NCI-H526 (cell line): ENCODE data around the gene HLA-F.

Experiments used
- DNase-seq, 2 experiments: peaks; one replicate each; lab custom pipeline; 2025; lab: John Stamatoyannopoulos, UW

Gene HLA-F

DNA sequence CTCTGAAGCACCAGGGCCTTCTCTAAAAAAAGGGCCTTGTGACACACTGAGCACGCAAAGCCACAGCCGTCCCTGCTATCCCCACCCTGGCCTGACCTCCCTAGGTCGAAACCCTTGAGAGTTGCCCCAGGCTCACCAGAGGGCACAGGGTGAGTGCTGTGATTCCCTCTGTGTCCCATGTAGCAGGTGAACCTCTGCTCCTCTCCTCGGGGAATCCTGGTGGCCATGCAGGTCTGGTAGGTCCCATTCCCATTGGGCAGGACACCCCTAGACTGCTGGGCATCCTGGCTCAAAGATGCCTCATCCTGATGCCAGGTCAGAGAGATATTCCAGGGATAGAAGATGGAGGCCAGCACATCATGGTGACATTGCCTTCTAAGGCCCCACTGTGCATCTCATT, 20.9 kb downstream of the HLA-F start:
- no peak for DNase-seq

- no peak for DNase-seq
Measured at GRCh38 chr6:29744621-29745020, 21.4 kb downstream of the HLA-F start.

DNA sequence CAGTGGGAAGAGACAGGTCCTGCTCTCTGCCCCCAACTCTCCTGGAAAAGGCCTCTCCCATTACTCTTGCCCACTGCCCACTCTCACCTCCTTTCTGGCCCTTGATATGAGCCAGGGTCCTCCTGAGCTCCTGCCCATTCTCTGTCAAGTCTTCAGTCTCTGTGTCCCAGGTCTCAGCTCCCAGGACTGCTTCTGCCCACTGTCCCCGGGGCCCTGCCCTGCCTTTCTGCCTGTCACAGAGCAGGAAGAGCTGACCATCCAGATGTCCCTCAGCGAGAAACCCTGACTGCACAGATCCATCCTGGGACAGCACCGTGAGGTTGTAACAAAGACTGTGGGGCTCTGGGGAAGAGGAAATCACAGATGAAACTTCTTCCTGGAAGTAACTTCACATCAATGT, 22.2 kb downstream of the HLA-F start:
- DNase-seq, result no peak

DNA sequence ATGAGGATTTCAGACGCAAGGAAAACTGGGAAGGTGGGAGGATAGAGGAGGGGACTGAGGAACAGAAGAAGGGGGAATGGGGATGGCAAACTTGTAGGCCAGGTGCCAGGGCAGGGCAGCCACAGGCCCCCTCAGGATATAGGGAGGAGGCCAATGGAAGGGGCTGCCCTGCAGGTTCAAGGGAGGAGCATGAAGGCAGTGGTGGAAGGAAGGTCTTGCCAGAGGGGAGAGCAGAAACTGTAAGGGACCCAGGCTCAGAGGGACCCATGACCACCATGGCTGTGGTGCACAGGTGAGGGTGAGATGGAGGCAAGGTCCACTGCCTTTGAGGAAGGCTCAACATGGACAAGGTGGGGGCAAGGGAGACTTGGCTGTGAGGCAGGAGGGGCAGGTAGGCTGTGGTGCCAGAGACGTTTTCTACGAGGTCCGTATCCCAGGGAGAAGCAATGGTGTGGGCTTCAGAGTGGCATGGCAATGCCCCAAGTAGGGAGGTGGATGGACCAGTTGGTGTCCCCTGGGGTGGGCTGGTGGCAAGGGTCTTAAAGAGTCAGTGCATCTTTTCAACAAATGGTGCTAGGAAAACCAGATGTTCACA, 22.7 kb downstream of the HLA-F start:
- no peak for DNase-seq

GRCh38 chr6:29746846-29747687, 23.8 kb downstream of the HLA-F start:
- no peak for DNase-seq

GRCh38 chr6:29747688-29748250, 24.5 kb downstream of the HLA-F start:
- no peak for DNase-seq

GRCh38 chr6:29748391-29749307, 25.4 kb downstream of the HLA-F start:
- DNase-seq, result peak; percentile 38 to 89

GRCh38 chr6:29749308-29749662, 26.1 kb downstream of the HLA-F start:
- DNase-seq, result no peak

GRCh38 chr6:29749668-29750067, 26.4 kb downstream of the HLA-F start:
- DNase-seq, result no peak

- no peak for DNase-seq
Measured at GRCh38 chr6:29750709-29751108, 27.5 kb downstream of the HLA-F start.

GRCh38 chr6:29751480-29751879, 28.2 kb downstream of the HLA-F start:
- no peak for DNase-seq

DNA sequence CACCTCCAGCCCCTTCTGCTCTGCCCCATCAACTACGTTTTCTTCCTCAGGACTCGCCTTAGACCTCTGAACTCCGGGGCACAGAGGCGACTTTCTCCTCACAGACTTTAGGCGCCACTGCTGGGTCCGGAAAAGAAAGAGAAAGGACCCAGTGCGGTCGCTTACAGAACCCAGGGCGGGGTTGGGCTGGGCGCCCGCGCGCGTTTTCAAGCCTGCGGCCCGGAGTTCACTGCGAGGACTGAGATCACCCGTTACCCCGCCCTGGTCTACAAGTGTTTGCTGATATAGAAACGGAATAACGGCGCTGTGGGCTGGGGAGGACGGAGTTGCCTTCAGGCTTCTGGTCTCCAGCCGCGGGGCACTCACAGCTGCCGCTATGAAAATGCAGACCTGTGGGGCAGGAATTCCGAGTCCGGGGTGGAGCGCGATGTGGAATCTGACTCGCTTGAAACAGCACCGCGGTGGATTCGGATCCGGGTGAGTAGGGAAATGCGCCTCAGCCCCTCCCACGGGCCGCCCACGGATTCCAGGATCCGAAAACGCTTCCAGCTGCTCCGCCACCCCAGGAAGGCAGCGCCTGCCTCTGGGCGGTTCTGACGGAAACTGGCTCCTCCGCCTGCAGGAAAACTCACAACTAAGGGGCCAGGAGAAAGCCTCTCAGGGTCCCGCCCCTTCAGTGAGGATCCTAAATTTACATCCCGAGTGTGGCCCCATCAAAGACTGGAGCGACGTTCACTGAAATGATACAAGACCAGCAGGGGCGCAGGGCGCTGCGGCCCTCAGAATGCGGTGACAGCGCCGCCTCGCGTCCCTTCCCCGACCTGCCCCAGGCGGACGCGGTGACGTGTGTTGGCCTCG, 29.4 kb downstream of the HLA-F start:
- DNase-seq, result peak; percentile 29 to 79

- no peak for DNase-seq
Measured at GRCh38 chr6:29753309-29753644, 30.0 kb downstream of the HLA-F start.

DNA sequence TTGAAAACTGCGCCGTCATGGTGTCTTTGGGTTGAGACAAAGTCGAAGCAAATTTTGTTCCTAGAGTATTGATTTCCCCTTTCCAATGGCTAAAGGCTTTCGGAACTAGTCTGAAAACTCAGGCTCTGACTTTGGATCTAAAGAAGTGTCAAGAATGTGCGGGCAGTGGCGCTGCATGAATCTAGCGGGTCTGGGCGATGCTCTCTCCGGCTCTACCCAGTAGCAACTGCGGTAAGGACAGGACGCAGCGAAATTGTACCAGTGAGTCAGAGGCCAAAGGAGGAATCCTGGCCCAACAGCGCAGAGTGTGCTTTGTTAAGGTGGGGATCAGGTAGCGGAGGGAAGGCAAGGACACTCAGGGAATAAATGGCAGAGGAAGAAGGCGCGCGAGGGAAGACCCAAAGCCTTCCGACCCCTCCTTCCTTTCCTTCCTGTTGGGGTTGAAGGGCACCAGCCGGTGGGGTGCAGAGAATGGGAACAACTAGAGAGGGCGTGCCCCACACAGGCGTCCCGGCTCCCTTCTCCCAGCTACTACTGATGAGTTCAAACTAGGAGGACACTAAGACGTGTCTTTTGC, 32.1 kb downstream of the HLA-F start:
- no peak for DNase-seq

DNA sequence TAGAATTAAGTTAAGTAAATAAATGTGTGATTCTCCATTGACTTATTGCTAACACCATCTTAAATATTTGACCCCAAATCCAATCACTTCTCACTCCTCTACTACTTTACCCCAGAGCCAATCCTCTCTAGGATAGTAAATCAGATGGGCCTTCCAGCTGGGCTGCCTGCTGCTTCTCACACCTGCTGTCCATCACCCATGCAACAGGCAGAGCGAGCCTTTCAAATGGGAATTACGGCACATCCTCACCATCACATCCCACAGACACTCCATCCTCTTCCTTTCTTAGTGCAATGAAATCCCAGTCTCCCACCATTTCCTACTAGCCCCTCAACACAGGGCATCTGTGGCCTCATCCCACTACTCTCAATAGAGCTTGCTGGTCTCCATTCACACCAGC, 34.0 kb downstream of the HLA-F start:
- DNase-seq, result no peak

DNA sequence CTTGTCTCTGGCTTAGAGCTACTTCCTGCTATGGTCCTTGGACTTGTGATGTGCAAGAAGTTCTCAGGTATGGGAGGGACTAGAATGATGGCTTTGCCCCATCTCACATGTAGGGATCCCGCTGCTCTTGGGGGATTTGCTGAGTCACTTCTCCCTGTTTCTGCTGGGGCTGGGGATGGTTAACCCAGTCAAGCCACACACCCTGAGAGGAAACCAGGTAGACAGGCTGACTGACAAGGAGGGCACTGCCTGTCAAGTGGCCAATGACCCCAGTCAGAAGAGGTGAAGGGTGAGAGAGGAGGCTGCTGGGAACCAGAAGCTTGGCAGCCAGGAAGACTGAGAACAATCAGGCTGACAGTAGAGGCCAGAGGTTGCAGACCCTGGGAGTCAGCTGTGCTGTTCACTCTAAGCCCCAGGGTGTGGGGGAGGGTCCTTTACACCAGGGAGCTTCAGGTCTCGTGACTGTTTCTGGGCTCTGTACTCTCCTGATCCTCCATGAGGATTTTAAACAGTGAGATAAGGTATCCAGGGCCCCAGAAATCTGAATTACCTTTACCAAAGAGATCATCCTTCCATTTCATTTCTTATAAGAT, 34.6 kb downstream of the HLA-F start:
- DNase-seq, result no peak

DNA sequence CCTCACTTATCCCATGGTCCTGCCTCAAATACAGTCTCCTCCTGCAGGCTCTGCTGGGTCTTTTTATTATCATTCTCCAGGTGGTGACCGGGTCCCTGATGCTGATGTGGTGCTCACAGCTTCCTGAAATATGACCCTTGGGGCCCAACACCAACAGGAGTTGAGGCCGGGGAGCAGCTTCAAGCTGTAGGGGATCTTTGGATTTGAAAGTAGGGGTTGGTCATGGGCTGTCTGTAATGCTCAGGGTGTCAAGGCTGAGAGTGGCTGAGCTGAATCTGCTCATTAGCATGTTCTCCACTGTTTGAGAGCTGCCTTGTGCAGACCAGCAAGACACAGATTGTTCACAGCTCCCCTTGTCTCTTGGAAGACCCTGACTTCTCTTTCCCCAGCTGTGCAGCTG, 35.5 kb downstream of the HLA-F start:
- no peak for DNase-seq

DNA sequence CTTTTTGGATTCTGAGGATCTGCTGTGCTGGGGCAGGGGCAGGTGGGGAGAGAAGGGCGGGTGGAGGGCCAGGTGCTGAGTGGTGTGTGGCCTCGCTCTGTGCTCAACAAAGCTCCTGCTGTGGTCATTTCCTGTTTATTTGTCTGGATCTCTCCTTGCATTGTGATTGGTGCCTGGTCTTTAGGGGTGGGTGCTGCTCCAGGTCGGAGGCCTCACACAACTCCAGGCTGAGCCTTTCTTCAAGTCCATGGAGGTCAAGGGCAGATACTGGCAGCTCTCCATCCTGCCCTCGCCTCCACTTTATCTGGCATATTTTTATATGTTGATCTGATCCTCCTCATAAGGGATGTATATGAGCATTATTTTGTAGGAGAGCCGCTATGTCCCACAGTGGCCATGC, 36.2 kb downstream of the HLA-F start:
- DNase-seq, result no peak

DNA sequence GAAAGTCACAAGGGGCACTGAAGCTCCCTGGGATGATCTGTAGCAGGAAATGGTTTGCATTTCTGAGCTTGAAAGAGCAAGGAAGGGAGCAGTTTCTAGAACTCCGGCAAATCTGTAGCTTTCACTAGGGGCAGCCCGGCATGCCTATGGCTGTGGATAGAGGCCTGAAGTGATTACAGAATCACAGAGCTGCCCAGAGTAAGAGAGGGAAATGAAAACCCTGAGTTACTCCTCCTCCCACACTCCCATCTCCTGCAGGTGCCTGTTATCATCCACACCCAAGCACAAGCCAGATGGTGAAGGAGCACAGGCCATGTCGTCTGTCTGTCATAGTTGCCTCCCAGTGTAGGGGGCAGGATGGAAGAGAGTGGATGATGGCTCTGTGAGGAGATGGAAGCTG, 37.1 kb downstream of the HLA-F start:
- no peak for DNase-seq

DNA sequence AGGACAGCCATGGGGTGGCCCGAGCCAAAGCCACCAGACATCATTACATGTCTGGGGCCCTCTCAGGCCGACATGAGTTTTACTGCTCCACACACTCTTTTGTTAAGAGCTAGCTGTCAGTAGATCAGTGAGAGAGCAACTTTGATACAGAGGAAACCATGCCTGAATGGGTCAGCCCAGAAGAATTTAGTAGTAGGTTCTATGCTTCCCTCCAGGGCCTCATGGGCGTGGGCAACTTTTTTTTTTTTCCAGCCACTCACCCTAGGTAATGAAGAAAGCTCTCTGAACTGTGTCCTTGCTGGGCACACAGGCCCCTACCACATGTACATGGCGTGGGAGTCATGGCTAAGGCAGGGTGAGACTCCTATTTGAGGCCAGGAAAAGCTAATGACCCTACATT, 38.8 kb downstream of the HLA-F start:
- DNase-seq, result no peak

DNA sequence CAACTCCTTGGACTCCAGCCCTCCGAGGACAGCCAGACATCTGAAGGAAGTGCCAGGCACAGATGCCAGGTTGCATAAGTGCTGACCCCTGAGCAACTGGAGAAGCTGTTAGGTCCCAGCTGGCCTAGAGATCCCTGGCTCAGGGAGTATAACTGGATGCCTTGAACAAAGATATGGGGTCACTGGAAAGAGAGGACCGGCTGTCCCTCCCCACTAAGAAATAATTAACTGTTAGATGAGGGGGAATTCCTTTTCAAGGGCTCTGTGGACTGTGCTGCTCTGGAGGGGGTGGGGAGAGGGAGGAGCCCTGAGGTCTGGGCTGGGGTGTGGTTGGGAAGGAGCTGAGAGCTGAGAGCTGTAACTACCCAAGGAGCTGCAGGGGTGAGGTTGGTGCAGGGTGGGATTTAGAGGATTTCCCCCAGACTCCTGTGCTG, 39.6 kb downstream of the HLA-F start:
- no peak for DNase-seq
